Measurements from ENCODE around the gene LRIG1.

LRIG1 gene

GRCh38 chr3:66502245-66502874, 1.5 kb upstream of the LRIG1 start:
- no peak for DNase-seq

DNA sequence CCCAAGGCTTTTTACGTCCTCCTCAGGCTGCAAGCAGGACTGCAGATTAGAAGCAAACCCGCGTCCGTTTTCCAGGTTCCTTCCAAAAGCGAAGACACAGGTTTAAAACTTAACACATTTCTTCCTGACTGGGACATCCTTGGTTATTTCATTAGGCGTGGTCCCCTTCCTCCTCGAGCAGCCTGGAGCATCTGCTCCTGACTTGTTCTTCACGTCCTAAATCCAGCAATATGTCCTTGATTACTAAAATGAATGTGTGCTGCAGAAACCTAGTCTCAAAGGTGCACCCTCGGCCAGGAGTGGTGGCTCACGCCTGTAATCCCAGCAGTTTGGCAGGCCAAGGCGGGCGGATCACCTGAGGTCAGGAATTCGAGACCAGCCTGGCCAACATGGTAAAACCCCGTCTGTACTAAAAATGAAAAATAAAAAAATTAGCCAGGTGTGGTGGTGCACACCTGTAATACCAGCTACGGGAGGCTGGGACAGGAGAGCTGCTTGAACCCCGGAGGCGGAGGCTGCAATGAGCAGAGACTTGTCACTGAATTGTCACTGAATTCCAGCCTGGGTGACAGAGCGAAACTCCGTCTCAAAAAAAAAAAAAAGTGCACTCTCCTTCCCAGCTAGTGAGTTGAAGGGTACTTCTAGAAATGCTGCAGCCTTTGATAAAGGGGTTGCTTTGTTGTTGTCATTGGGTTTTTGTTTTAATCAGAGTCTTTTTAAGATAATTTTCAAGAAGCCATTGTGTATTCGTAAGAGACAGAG, 842 bp upstream of the LRIG1 start:
- DNase-seq, result no peak

DNA sequence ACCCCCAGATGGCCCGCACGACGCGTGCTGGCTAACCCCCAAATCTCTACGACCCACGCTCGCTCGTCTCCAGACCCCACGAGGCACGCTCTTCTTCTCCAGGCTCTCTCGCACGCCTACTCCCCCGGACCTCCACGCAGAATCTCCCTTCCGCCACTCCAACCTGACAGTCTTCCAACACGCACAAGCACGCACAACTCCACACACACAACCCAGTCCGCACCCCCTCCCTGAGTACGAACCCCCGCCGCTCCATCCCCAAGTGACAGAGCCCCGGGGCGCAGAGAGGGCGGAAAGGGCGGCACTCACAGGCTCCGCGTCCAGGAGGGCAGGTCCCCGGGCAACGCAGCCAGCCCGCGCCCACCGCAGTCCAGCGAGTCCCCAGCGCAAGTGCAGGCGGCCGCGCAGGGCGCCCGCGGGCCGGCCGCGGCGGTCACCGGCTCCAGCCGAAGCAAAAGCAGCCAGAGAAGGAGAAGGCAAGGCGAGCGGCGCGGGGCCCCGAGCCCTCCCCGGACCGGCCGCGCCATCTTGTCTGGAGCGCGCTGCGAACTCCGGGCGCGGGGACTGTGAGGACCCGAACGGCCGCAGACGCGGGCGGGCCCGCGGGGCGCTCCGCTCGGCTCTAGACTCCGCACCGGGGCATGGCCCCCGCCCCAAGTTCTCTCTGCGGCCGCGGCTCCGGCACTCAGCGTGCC, 794 bp downstream of the LRIG1 start:
- DNase-seq, result no peak

DNA sequence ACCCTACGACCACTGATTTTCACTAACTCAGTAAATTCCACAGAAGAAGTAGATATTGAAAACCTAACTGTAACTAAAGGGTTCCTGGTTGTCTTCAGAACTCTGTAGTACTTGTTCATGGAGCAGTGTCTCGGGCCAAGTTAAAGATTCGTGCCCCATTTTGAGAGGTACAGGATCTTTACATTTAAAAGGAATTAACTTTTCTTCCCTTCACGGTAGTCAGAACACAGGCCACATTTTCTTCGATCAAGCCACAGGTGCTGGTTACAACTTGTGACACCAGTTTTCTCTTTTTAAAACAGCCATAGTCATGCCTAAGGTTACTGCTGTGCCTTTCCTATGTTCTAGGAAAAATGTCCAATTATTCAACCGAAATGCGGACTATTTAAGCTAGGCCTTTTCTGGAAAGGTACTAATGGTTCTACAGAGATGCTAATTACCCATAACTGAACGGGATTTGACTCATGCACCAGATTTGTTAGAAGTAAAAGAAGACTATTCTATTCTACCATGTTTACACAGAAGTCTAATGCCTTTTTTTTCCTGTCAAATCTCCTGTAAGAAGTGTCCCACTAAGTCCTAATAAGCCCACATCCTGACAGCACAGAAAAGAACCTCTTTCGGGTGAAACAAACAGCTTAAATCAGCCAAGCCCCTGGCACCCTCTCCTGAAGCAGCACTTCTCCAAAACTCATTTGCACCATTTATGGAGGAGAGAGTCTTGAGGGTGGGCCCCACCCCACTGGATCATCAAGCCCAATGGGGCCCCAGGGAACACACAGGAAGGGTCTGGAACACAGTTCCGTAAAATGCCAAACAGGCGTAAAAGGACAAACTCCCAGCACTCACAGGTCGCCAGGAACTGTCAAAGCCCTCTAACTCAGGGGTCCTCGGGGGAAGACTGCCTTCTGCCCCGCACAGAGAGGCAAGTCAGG, 1.9 kb downstream of the LRIG1 start:
- DNase-seq, result no peak

DNA sequence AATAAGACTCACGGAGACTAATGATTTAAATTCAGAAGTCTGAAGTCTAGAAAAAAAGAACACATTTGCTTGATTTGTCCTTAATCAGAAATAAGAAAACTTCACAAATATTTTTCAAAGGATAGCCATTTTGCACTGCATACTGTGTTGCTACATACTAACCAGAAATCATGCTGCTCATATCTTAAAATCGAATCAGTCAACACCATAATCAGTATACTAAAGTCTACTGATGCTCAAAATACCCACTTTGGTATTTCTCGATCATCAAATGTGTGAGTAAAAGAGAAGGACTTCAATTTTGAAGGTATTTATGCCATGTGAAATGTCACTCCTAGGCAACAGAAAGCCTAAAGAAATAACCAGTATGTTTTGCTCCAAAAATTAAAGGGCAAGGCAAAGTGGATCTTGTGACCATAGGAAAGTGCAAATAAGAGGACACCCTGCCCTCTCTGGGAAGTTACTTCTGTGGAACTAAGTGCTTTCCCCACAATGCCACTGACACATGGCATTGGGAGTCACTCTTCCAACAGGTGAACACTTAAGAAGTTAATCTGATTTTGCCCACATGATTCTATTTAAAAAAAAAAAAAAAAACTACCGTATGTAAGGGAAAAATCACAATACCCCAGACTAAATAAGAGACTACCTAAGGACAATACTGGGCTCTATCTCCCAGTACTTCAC, 2.7 kb downstream of the LRIG1 start:
- no peak for DNase-seq

- DNase-seq, result no peak
Observed at GRCh38 chr3:66497288-66497984, 3.4 kb downstream of the LRIG1 start.

- no peak for DNase-seq
Observed at GRCh38 chr3:66496746-66497145, 4.1 kb downstream of the LRIG1 start.

- no peak for DNase-seq
Observed at GRCh38 chr3:66496301-66496700, 4.5 kb downstream of the LRIG1 start.

DNA sequence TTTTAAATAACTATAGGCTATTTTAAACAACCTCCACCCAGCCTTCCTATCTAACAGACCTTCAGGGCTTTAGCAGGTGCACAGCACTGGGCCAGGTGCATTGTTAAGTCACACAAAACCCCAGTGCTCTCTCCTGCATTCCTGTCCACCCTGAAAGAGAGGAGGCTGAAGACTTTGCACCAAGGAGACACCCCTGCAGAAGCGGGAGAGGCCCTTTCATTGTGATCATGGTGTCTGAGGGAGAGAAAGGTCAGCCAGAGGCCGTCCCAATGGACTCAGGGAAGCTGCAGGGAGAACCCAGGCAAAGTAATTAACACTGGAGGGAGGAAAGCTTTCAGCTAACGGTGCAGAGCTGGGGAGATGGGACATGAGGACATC, 5.2 kb downstream of the LRIG1 start:
- no peak for DNase-seq

- no peak for DNase-seq
Observed at GRCh38 chr3:66494959-66495667, 5.7 kb downstream of the LRIG1 start.

GRCh38 chr3:66493458-66494099, 7.2 kb downstream of the LRIG1 start:
- no peak for DNase-seq

GRCh38 chr3:66492672-66493071, 8.2 kb downstream of the LRIG1 start:
- no peak for DNase-seq

GRCh38 chr3:66492071-66492470, 8.8 kb downstream of the LRIG1 start:
- no peak for DNase-seq

DNA sequence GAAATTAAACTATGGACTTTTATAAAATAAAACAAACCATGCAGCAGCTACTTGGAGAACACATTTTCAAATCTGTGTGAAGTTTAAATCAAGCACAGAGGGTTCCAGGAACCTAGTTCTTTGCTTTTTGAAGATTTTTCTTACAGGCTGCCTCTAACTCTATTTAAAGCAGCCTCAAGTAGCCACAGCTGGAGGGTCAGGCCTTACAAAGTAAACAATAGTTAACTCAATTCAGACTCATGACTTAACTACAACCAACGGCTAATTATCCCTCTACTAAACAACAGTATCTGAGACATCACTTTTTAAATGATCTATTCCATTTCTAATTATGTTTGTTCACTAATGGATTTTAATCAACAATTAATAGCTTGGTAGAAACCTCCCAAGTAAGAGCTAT, 9.8 kb downstream of the LRIG1 start:
- no peak for DNase-seq

DNA sequence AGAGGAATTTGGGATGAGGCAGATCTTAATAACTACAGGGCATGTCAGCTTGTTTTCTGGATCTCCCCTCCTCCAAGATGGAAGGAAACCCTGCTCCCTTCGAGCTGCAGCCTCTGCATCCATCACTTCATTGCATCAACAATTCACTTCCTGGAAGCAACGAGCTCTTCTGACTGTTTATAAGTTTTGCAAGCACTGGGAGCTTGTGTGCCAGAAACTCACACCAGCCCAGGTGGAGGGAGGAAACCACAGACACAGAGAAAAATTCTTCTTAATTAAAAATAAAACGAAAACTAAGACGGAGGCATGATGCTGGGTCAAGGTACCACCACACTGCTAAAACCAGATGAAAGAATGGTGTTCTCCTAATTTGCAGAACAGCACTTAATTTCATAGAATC, 10.6 kb downstream of the LRIG1 start:
- no peak for DNase-seq

DNA sequence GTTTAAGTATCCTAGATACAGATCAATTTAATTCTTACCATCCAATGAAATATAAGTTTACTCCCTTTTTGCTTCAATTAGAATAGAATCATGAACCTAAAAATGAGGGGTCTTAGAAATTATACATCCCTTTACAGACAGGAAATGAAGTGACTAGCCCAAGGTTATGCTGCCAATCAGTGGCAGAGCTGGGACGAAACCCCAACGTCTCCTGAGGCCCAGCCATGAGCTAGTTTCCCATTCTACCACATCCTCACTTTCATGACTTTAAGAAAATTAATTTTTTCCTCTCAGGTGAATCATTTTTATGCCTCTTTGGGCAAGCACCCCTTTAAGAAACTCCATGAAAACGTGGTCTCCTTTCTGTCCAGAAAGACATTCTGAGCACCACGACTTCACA, 11.2 kb downstream of the LRIG1 start:
- no peak for DNase-seq

GRCh38 chr3:66489115-66489514, 11.7 kb downstream of the LRIG1 start:
- DNase-seq, result no peak

GRCh38 chr3:66488492-66488891, 12.3 kb downstream of the LRIG1 start:
- DNase-seq, result no peak

- no peak for DNase-seq
Observed at GRCh38 chr3:66487465-66487864, 13.4 kb downstream of the LRIG1 start.

DNA sequence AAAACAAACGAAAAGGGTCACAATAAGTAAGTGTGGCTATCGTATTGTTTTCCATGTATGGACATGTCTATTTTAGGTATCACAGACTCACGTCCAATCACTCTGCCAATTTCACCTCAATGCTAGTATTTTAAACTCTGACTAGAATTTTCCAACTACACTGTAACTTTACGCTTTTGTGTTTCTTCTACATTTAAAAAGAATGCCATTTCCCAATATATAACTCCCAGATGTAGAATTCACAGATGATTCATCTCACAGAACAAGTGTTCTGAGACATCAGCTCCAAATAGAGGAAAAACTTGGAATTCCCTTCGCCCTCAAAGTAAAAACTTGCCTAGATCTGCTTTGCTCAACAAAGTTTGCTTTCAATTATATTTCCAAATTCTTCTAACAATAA, 14.2 kb downstream of the LRIG1 start:
- no peak for DNase-seq

- DNase-seq, result no peak
Observed at GRCh38 chr3:66486202-66486601, 14.6 kb downstream of the LRIG1 start.

Data from NCI-H226 (cell line).